Loucy (cell line): Measurements from ENCODE around the gene TMEM163.
A peak's percentile ranks its signal among the peaks of the same experiment; 100 is the strongest.

ENCODE experiments used
- H2AFZ ChIP-seq: fragments of 200-600 bp; sonication (generic); 2 replicates; pipeline ENCODE4 v1.6.0; 2016; ENCODE audit warnings: antibody characterized with exemption, mild to moderate bottlenecking, low read length, moderate library complexity
- H3F3A ChIP-seq: fragments of 200-600 bp; 2 replicates; pipeline ENCODE4 v1.6.0; 2016; ENCODE audit warnings: antibody characterized with exemption, low read depth, mild to moderate bottlenecking
- H3K27me3 ChIP-seq: fragments of 200-600 bp; sonication (generic); 2 replicates; pipeline ENCODE4 v1.6.1; 2014; ENCODE audit warnings: low read length, mild to moderate bottlenecking; ENCODE audit not compliant: insufficient read depth, poor library complexity, severe bottlenecking
- H3K36me3 ChIP-seq: fragments of 200-600 bp; sonication (generic); 2 replicates; pipeline ENCODE4 v1.6.1; 2016; ENCODE audit warnings: low read length; ENCODE audit not compliant: insufficient read depth
- H3K4me1 ChIP-seq: fragments of 200-600 bp; sonication (generic); 2 replicates; pipeline ENCODE4 v1.5.1; 2014; ENCODE audit warnings: low read length, mild to moderate bottlenecking; ENCODE audit not compliant: insufficient read depth, poor library complexity, severe bottlenecking
- H3K4me2 ChIP-seq: fragments of 200-600 bp; sonication (generic); 2 replicates; pipeline ENCODE4 v1.6.0; 2014; ENCODE audit warnings: antibody characterized with exemption, low read length, low read depth, mild to moderate bottlenecking; ENCODE audit not compliant: poor library complexity, severe bottlenecking
- H3K4me3 ChIP-seq: fragments of 200-600 bp; sonication (generic); 2 replicates; pipeline ENCODE4 v1.5.1; 2014; ENCODE audit warnings: low read length, mild to moderate bottlenecking, mixed read lengths; ENCODE audit not compliant: poor library complexity, severe bottlenecking
- H3K79me2 ChIP-seq: fragments of 200-600 bp; sonication (generic); 2 replicates; pipeline ENCODE4 v1.6.1; 2014; ENCODE audit warnings: low read length; ENCODE audit not compliant: insufficient read depth
- H3K9ac ChIP-seq: fragments of 200-600 bp; sonication (generic); 2 replicates; pipeline ENCODE4 v1.6.0; 2014; ENCODE audit warnings: mild to moderate bottlenecking, low read depth, low read length, moderate library complexity; ENCODE audit not compliant: poor library complexity, severe bottlenecking
- H3K9me2 ChIP-seq: fragments of 200-600 bp; sonication (generic); replicated peaks from 2 replicates; pipeline ENCODE4 v1.6.1; 2016; ENCODE audit warnings: low read depth, low read length, mixed read lengths
- H3K9me3 ChIP-seq: fragments of 200-600 bp; sonication (generic); 2 replicates; pipeline ENCODE4 v1.6.1; 2014; ENCODE audit warnings: mild to moderate bottlenecking, antibody characterized with exemption, low read length, low read depth; ENCODE audit not compliant: insufficient read depth
- H4K20me1 ChIP-seq: fragments of 200-600 bp; sonication (generic); 2 replicates; pipeline ENCODE4 v1.6.0; 2014; ENCODE audit warnings: antibody characterized with exemption, low read length, mild to moderate bottlenecking; ENCODE audit not compliant: insufficient read depth, poor library complexity, severe bottlenecking
- EZH2phosphoT487 ChIP-seq: fragments of 200-600 bp; IDR thresholded peaks from 2 replicates; pipeline ENCODE4 v1.6.1; 2018; ENCODE audit warnings: antibody characterized with exemption, mild to moderate bottlenecking, moderate library complexity, borderline replicate concordance
- TF ChIP-seq, protein P1 (sequence below): fragments of 200-600 bp; sonication (generic); conservative IDR thresholded peaks from 2 replicates; pipeline ENCODE4 v1.5.1; 2014; ENCODE audit warnings: mild to moderate bottlenecking, antibody characterized with exemption, low read length

TMEM163 gene

DNA sequence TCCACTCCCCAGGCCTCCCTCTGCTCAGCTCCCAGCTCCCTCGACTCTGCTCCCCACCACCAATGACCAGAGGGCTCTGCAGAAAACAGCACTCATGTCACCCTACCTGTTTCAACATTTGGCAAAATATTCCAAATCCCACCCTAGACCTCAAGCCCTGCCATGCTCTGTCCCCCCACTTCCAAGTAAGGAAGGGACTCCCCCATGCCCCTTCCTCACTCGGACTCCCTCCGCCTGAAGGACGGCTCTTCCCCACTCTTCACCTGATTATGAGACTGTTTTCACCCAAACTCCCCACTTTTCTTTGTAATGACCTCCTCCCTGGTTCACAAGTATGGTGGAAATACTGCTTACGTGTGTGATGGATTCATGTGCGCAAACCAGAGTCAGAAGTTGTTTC lies 256.5 kb downstream of the TMEM163 start:
- no peaks in the 10 kb centered on the region for H3K9me2 ChIP-seq
- H3K4me2 ChIP-seq = no peak overlapping the region
- H3F3A ChIP-seq = no peaks in the 10 kb centered on the region
- H3K4me3 ChIP-seq = no peak overlapping the region
- no peak for TF ChIP-seq EZH2phosphoT487
- TF ChIP-seq, protein P1, sequence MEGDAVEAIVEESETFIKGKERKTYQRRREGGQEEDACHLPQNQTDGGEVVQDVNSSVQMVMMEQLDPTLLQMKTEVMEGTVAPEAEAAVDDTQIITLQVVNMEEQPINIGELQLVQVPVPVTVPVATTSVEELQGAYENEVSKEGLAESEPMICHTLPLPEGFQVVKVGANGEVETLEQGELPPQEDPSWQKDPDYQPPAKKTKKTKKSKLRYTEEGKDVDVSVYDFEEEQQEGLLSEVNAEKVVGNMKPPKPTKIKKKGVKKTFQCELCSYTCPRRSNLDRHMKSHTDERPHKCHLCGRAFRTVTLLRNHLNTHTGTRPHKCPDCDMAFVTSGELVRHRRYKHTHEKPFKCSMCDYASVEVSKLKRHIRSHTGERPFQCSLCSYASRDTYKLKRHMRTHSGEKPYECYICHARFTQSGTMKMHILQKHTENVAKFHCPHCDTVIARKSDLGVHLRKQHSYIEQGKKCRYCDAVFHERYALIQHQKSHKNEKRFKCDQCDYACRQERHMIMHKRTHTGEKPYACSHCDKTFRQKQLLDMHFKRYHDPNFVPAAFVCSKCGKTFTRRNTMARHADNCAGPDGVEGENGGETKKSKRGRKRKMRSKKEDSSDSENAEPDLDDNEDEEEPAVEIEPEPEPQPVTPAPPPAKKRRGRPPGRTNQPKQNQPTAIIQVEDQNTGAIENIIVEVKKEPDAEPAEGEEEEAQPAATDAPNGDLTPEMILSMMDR = no peak
- no peaks in the 10 kb centered on the region for H4K20me1 ChIP-seq
- no peak overlapping the region for H2AFZ ChIP-seq
- H3K27me3 ChIP-seq = no peaks in the 10 kb centered on the region
- no peaks in the 10 kb centered on the region for H3K36me3 ChIP-seq
- no peaks in the 10 kb centered on the region for H3K79me2 ChIP-seq
- no peaks in the 10 kb centered on the region for H3K9me3 ChIP-seq
- no peaks in the 10 kb centered on the region for H3K4me1 ChIP-seq
- H3K9ac ChIP-seq = no peak overlapping the region

DNA sequence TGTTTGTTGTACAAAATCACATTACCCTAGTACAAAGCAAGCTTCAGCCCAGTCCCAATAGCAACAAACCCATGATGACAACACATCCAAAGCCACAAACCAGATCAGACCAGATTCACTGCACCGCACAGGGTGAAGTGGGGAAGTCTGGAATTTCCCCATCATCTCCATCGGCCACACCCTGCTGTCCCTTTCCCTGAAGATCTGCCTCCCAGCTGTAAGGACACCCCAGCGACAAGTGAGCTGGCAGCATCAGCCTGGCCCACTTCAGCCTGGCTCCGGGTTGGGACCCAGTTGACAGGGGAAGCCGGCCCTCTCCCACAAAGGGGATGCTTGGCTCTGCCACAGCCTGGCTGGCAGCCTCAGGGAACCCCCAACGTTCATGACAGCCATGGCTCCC lies 257.3 kb downstream of the TMEM163 start:
- Histone ChIP-seq H3F3A (no peaks in the 10 kb centered on the region), H3K9me3 (no peaks in the 10 kb centered on the region), H3K9me2 (no peaks in the 10 kb centered on the region), H3K79me2 (no peaks in the 10 kb centered on the region), H4K20me1 (no peaks in the 10 kb centered on the region), H3K9ac (no peak overlapping the region), H3K4me3 (no peak overlapping the region), H3K36me3 (no peaks in the 10 kb centered on the region), H2AFZ (no peak overlapping the region), H3K27me3 (no peaks in the 10 kb centered on the region), H3K4me2 (no peak overlapping the region), H3K4me1 (no peaks in the 10 kb centered on the region)
- TF ChIP-seq, protein P1 = no peak
- TF ChIP-seq EZH2phosphoT487 = no peak

DNA sequence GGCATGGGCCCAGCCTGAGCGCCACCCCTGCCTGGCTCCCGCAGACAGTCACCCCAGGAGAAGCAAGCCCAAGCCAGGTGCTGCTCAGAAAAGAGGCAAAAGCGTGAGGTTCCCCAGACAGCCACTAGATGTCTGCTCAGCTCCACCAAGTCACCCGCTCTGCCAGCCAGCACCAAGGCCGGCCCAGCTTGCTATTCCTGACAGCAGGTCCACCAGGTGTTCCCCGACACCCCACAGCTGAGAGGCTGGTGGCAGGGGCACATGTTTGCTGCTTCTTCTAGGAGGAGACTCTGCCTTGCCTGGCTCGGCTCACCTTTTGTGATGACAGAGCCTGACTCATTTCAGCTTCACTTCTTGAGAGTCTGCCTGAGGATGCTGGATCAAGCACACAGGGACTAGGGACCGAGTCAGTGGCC lies 258.2 kb downstream of the TMEM163 start:
- Histone ChIP-seq H3K9me3 (no peaks in the 10 kb centered on the region), H2AFZ (no peak overlapping the region), H3F3A (no peaks in the 10 kb centered on the region), H4K20me1 (no peaks in the 10 kb centered on the region), H3K4me2 (no peak overlapping the region), H3K4me3 (no peak overlapping the region), H3K9ac (no peak overlapping the region), H3K36me3 (no peaks in the 10 kb centered on the region), H3K4me1 (no peaks in the 10 kb centered on the region), H3K27me3 (no peaks in the 10 kb centered on the region), H3K79me2 (no peaks in the 10 kb centered on the region), H3K9me2 (no peaks in the 10 kb centered on the region)
- TF ChIP-seq, protein P1 = peak; percentile 58
- TF ChIP-seq EZH2phosphoT487 = no peak
